ENCODE measurements around the gene UNC5B.

Gene UNC5B

GRCh38 chr10:71193516-71193915 lies 18.9 kb upstream of the UNC5B start:
- H3K4me3 ChIP-seq (ENCODE audit: low read depth, low read length): no peak overlapping the region
- DNase-seq (ENCODE audit: low read depth): no peak
- TF ChIP-seq CTCF (IDR thresholded peaks at IDR 0.05; ENCODE audit: control insufficient read depth, extremely low read depth, insufficient read depth): no peak

GRCh38 chr10:71197955-71198354 lies 14.4 kb upstream of the UNC5B start:
- DNase-seq (ENCODE audit: low read depth): no peak
- no peak overlapping the region for H3K4me3 ChIP-seq (ENCODE audit: low read depth, low read length)
- no peak for TF ChIP-seq CTCF (IDR thresholded peaks at IDR 0.05; ENCODE audit: control insufficient read depth, extremely low read depth, insufficient read depth)

GRCh38 chr10:71201849-71202248 lies 10.5 kb upstream of the UNC5B start:
- H3K4me3 ChIP-seq (ENCODE audit: low read depth, low read length): no peak overlapping the region
- DNase-seq (ENCODE audit: low read depth): no peak
- TF ChIP-seq CTCF (IDR thresholded peaks at IDR 0.05; ENCODE audit: control insufficient read depth, extremely low read depth, insufficient read depth): no peak

GRCh38 chr10:71202314-71202713 lies 10.1 kb upstream of the UNC5B start:
- H3K4me3 ChIP-seq (ENCODE audit: low read depth, low read length): no peak overlapping the region
- DNase-seq (ENCODE audit: low read depth): no peak
- TF ChIP-seq CTCF (IDR thresholded peaks at IDR 0.05; ENCODE audit: control insufficient read depth, extremely low read depth, insufficient read depth): no peak

GRCh38 chr10:71203124-71203523 lies 9.2 kb upstream of the UNC5B start:
- DNase-seq (ENCODE audit: low read depth): no peak
- TF ChIP-seq CTCF (IDR thresholded peaks at IDR 0.05; ENCODE audit: control insufficient read depth, extremely low read depth, insufficient read depth): no peak

GRCh38 chr10:71203716-71204115 lies 8.7 kb upstream of the UNC5B start:
- DNase-seq (ENCODE audit: low read depth): no peak
- no peak for TF ChIP-seq CTCF (IDR thresholded peaks at IDR 0.05; ENCODE audit: control insufficient read depth, extremely low read depth, insufficient read depth)
- no peak overlapping the region for H3K4me3 ChIP-seq (ENCODE audit: low read depth, low read length)

More at GRCh38 chr10:71203124-71203523, 9.2 kb upstream of the UNC5B start:
- no peak overlapping the region for H3K4me3 ChIP-seq (ENCODE audit: low read depth, low read length)

- no peak for DNase-seq (ENCODE audit: low read depth)
- no peak overlapping the region for H3K4me3 ChIP-seq (ENCODE audit: low read depth, low read length)
- no peak for TF ChIP-seq CTCF (IDR thresholded peaks at IDR 0.05; ENCODE audit: control insufficient read depth, extremely low read depth, insufficient read depth)
Observed at GRCh38 chr10:71204746-71205145, 7.6 kb upstream of the UNC5B start.

All from LNCaP clone FGC (cell line).